ENCODE results near the gene NCAN.

Gene NCAN

DNA sequence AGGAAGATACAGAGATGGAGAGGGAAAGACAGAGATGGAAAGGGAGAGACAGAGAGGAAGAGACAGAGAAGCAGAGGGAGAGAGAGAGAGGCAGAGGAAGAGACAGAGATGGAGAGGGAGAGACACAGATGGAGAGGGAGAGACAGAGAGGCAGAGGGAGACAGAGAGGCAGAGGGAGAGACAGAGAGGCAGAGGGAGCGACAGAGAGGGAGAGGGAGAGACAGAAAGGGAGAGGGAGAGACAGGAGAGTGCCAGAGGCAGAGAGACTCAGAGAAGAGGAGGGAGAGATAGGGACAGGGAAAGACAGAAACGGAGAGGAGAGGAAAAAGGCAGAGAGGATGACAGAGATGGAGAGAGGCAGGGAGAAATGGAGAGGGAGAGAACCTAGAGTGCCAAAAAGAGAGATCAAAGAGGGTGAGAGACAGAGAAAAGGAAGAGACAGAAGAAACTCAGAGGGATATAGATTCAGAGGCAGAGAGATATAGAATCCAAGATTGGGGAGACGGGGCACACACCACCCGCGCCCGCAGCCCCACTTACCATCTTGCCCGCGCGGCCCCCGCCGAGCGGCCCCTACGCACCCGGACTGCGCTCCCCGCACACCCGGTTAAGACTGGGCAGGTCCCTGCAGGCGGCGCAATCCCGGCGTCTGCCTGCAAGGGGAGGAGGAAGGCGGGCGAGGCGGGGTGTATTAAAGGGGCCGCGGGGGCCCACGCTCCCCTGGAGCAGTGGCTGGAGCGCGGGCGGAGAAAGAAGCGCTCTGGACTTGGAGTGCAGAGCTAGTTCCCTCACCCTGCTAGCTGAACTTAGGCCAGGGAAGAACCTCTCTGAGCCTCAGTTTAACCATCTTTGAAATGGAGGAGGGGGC, 50.7 kb downstream of the NCAN start:
- DNase-seq: no peak

DNA sequence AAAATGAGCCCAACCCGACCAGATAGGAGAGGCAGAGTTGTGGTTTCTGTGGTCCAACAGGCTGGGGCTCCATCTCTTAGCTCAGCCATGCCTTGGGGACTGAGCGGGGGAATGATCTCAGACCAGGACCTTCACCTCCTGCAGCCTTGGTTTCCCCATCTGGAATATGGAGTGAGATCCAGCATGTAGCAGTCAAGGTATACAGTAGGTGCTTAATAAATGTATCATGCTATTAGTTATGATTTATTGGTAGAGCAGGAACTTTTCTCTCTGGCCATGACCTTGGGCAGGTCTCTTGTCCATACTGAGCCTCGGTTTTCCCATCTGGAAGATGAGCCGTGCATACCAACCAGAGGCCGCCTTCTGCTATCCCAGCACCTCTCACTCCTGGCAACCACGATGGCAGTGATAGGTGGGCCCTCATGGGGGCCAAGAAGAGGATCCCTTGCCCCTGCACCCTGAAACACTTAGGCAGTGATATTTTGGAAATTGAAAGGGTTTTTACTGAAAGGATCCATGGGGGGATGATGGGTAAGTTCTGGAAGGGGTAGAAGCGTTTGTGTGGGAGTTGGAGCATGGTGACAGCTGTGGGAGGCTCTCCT, 52.2 kb downstream of the NCAN start:
- DNase-seq: no peak

DNA sequence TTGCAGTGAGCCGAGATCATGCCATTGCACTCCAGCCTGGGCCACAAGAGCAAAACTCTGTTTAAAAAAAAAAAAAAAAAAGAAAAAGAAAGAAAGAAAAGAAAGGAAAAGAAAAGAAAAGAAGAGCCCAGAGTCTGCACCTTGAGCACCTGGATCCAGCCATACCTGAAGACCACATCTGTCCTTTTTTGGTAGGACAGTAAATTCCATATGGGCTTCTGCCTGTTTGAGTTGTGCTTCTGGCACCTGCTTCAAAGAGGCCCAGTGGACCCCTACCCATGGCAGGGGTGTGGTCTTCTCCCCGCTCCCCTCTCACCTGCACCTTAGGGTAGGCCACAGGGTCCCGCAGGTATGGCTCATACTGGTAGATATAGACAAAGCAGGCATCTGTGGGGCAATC, 55.5 kb downstream of the NCAN start:
- no peak for DNase-seq

DNA sequence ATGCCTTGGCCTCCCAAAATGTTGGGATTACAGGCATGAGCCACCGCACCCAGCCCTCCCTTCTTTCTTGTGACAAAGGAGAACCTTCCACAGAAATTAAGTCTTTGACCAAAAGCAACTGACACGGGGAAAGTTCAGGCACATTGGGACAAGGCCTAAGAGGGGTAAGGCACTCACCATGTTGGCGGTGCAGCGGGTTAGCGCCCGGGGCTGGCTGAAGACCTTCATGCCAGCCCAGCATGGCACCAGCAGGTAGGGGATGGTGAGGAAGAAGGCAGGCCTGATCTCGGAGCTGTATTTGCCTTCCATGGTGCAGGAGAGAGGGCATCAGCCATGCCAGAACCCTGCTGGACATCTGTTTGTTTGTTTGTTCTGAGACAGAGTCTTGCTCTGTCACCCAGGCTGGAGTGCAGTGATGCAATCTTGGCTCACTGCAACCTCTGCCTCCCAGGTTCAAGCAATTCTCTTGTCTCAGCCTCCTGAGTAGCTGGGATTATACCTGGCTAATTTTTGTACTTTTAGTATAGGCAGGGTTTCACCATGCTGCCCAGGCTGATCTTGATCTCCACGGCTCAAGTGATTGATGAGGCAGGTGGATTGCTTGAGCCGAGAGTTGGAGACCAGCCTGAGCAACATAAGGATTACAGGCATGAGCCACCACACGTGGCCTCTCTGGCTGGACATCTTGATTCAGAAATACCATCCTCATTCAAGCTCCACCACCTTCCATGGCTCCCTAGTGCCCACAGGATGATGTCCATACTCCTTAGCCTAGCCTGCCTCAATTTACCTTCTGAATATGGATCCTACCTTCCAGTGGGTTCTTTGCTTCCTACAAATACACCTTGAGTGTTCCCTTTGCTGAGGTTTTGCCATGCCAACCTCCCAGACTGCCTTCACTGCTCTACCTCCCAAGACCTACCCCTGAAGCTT, 57.0 kb downstream of the NCAN start:
- DNase-seq: no peak

DNA sequence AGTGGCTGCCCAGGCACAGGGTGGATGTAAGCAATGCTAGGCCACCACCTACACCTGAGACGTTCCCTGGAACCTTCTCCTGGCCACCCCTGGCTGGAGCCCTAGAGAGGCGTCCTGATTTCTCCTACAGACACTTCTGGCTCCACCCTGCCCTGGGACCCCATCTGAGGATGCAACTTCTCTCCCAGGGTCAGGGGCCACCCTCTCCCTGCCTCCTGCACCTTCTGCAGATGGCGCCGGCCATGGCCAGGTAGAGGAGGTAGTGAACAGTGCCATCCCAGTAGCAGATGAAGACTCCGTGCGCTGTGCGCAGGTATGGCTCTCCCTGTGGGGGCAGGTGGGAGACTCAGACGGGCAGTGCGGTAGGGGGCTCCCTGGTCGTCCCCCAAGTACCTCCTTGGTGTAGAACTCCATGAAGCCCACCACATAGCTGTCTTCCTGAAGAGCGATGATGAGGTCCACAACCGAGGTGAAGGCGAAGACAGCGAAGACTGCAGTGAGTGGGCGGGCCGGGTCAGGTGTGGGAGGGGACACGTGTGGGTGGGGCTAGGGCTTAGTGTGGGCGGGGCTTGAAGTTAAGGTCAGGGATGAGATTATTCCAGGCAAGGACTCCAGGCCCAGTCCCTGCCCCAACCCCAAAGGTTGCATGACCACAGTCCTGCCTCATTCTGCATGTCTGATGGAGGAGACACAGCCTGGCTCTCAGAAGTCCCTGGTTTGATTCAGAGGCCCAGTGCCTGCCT, 58.4 kb downstream of the NCAN start:
- DNase-seq: no peak

DNA sequence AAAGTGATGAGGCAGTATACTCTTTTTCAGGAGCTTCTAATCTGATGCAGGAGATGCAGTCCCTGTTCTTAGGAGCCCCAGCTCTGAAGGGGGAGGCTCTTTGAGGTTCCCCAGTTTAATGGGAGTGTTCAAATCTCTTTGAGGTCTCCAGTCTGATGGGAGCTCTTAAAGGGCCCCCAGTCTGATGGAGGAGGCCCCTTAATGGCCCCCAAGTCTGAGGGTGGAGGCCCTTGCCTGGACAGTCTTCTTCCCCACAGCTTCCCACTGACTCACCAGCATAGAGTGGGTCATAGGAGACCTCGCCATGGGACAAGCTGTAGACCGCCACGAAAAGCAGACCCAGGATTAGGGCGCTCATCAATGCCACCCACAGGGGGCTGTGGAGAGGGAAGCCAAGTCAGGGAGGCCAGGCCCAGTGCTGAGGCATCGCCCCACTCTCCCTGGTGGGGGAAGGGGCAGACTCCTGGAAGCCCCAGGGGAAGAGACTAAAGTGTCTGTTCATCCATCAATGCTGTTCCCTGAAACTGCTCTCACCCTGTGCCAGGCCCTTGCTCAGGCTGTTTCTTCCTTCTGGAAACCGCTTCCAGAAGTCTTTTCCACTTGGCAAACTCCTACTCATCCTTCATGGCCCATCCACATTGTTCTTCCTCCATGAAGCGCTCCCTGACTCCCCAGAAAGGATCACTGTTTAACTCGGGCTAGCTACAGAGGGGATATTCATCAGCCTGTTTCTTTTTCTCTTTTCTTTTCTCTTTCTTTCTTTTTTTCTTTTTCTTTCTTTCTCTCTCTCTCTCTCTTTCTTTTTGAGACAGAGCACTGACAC, 59.2 kb downstream of the NCAN start:
- no peak for DNase-seq

DNA sequence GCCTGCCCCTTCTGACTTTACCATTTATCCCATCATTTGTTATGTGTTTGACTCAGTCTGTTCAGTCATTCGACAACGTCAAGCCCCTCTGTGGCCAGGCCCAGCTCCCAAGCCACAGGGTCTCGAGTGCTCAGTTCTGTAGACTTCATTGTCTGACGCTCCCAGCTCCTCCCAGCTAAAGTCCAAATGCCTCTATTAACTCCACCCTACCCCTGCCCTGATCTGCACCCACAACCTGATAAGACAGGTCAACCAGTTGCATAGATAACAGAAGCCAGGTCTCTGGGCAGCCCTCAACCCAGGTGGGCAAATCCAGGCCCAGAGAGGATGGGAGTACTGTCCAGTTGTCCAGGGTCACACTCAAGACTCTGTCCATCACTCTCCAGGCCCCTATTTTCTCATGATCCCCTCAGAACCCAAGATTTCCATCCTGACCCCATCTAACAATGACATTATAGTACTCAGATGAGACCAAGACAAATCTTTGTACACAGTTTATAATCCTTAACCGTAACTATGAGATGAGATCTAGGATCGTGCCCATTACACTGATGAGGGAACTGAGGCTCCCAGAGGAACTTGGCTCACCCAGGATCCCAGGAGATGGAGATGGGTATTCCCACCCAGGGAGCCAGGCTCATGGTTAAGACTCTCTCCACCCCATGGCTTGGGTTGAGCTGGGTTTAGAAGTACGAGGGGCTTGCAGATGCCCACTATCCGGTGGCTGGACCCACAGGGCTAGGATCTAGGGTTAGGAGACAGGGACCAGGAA, 60.3 kb downstream of the NCAN start:
- no peak for DNase-seq

DNA sequence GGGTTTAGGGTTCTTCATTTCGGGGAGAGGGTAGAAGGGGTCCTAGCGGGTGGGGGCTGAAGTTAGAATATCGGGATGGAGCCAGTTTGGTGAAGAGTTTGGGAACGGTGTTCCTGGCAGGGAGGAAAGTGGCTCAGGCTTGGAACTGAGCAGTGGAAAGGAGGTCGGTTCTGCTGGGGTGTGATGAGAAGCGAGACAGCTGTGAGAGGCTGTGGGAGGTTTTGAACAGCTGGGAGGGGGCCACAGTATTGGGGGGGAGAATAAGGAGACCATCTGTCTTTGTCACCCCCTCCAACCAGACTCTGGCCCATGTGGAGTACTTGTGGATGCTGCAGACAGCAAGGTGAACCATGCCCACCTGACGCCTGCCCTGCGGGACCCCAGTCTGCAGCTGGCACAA, 62.4 kb downstream of the NCAN start:
- DNase-seq: no peak

DNA sequence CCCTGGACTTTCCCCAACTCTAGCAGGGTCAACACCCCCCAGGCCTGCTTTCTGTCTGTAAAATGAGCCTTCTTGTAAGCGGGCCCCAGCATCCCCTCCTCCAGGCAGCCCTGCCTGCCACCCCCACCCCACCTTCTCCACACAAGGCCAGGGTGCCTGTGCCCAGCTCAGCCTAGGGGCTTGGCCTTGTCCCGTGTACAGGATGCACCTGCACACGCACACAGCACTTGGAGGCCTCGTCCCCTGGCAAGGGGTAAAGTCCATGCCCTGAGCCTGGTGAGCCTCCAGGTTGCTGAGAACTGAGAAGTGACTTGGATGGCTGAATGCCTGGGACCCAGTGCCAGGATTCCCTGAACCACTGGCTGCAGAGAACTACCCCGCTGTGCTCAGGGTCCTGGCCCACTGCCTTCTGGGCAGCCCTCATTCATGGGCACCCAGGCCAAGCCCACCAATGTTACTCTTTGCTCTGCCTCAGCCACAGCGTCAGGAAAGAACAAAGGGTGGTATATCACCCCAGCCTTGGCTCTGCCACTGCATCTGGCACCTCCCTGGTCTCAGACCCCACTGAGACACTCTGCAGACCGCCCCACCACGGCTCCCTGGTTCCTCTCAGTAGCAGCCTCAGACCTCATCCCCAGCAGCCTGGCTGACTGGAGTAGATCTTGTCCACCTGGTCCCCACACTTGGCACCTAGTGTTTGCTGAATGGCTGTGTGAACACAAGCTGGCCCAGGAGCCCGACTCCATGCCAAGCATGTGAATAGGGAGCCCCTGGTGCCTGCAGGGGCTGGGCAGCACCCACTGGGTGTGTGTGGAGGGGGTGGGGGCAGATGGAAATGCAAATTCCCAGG, 63.2 kb downstream of the NCAN start:
- DNase-seq: no peak

DNA sequence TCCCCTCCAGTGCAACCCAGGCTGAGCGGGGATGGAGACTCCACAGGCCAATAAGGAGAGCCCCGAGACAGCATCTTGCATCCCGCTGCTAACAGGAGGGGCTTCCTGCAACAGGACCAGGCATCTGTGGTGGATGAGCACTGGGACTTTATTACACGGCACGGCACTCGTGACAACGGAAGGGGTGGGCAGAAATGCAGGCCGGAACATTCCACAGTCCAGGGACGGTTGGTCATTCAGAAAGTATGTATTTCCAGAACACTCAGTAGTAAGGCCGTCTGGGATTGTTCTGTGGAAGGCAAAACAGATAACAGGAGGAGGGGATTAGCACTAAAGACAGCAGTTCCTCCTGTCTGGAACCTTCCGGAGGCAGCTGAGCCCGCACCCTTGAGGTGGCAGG, 64.6 kb downstream of the NCAN start:
- DNase-seq: no peak

DNA sequence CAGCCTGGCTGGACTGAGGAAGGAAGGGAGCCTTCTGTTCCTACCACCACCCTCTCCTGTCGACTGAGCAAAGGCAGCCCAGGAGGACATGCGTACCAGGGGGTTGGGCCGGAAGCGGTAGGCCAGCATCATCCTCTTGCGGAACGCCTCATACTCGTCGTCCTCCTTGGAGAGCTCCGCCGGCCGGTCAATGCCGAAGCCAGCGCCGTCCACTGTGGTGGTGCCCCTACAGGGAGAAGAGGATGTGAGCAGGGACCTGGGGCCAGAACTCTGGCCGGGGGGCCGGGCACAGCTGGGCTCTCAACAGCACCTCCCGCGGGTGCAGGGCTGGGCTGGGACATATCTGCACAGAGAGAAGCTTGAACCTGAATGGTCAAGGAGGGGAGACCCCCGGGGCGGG, 65.1 kb downstream of the NCAN start:
- DNase-seq: no peak

DNA sequence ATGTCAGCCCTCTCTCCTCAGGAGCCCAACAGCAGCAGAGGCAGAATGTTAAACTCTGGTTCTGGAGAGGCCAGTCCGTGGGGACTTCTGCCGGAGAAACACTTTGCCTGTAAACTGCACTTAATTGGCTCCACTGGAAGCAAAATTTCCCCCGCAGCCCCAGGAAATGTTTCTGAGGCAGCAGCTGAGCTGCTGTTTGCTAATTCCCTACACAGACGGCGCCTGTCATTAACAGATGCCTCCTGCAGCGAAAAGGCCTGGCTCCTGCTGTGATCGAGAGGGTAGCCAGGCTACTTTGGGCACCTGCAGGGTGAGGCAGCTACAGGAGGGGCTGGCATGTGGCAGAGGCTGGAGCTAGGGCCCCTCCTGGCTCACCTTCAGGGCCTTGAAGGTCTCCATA, 66.6 kb downstream of the NCAN start:
- no peak for DNase-seq

DNA sequence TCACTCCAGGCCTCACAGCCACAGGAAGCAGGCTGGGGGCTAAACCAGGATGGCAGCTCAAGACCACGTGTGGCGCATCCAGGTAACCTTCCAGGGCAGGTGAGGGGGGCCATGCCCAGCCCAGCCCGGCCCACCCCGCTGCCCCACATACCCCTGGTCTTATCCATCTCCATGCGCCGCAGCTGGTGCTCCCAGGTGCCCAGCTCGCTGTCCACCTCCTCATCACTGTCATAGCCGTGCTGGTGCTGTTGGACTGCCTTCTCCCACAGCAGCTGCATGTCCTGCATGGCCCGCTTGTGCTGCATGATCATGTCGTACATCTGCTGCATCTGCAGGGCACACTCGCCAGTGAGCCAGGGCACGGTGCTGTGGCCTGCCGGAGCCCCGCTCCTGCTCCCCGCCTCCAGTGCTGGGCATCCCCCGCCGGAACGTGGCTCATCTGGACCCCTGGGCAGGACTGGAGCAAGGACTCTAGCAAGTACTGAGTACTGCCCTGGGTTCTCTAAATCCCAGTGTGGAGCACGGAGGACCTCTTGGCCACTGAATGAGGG, 67.4 kb downstream of the NCAN start:
- no peak for DNase-seq

DNA sequence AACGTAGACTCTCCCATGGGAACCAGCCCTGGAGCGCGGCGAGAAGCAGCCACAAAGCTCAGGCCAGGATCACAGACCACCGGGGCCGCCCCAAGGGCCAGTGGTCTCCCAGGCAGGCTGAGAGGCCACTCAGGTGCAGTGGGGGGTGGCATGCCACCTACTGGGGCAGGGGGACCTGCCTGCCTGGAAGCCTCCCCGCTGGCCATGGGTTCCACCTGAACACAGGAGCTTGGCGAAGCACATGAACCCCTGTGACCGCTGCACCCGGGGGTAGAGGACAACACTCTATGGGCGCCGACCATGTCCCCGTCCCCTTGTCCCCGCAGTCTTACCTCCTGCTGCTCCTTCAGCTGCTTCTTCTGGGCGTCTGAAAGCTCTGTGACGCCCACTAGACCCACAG, 68.1 kb downstream of the NCAN start:
- DNase-seq: no peak

DNA sequence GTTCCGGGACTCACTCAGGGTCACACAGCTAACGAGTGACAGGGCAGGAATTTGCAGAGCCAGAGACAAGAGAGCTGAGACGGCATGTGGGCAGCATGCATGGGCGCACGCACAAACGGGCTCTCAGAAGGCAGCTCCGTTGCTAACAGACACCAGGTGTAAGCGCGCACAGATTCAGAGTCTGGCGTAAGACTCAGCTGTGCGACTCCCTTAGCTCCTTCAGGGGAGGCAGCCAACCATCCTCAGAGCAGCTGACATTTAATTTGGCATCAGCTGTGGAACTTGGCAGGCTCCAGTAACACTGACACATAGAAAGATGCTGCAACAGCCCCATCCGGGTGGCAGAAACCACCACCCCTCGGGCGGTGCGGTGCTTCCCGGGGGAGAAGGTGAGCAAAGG, 68.8 kb downstream of the NCAN start:
- DNase-seq: no peak

DNA sequence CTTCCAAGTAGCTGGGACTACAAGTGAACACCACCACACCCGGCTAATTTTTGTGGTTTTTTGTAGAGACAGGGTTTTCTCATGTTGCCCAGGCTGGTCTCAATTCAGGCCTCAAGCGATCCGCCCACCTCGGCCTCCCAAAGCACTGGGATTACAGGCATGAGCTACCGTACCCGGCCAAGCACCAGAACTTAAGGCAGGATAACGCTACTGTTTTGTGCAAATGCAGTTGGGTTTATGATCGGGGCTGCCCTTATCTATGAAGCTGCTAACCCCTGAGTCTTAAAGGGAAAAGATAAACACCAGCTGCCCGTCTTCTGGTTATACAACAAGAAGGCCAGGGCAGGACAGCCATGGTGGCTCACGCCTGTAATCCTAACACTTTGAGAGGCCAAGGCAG, 73.9 kb downstream of the NCAN start:
- no peak for DNase-seq

DNA sequence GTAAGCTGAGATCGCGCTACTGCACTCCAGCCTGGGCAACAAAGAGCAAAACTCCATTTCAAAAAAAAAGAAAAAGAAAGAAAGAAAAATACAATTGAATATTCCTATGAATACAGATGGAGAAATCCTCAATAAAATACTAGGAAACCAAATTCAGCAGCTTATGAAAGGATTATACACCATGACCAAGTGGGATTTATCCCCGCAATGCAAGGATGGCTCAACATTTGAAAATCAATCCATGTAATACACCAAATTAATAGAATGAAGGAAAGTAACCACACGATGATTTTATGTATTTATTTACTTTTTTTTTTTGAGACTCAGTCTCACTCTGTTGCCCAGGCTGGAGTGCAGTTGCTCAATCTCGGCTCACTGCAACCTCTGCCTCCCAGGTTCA, 80.8 kb downstream of the NCAN start:
- no peak for DNase-seq

DNA sequence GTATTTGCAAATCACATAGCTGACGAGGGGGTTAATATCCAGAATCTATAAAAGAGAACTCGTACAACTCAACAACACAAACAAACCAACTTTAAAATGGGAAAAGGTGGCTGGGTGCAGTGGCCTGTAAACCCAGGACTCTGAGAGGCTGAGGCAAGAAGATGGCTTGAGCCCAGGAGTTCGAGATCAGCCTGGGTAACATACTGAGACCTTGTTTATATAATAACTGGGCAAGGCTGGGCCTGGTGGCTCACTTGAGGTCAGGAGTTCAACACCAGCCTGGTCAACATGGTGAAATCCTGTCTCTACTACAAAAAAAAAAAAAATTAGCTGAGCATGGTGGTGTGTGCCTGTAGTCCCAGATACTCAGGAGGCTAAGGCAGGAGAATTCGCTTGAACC, 83.2 kb downstream of the NCAN start:
- no peak for DNase-seq

DNA sequence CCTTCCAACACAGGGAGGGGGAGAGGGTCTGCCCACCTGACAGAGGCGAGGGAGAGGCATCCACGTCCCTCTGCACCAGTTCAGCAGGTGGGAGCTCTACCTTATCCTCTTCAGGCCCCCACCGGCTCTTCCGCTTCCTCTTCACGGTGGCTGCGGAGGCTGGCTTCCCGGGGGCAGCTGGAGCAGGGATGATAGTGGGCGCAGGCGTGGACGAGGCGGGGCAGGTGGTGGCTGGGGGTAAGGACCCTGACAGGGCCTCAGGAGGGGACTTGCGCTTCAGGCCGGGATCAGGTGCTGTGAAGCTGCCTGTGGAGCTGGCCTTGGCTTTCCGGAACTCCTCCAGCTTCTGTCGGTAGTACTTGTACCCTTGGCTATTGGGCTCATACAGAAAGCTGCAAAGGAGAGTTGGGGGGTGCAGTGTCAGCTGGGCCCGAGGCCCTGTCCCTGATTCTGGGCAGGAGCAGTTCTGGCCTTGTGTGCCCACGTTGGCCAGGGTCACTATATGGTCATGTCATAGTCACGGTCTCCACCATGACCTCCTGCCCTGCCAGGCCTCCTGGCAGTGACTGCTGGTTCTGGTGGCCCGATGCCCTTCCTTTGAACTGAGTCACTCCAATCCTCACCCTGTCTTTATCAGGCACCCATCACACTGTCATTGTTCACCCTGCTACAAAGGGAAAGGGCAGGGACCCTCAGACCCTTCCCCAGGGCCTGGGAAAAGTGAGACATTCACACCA, 85.4 kb downstream of the NCAN start:
- no peak for DNase-seq
